Tibial nerve (tissue), 4 donors: ENCODE results near the gene PNMA1.

Source experiments
- CTCF ChIP-seq, 5 experiments: fragments of 200-600 bp in 3 of 5; fragments of 450-650 bp in 2 of 5; sonication (generic) in 3 of 5; IDR thresholded peaks; one replicate each; pipeline ENCODE4 v1.5.1; 2016 to 2019; ENCODE audit warnings: antibody characterized with exemption in 5 of 5, mild to moderate bottlenecking in 3 of 5, moderate library complexity in 2 of 5
- EP300 ChIP-seq, 2 donors: sonication (generic); formaldehyde crosslinking; IDR thresholded peaks; one replicate each; pipeline ENCODE4 v1.6.1; 2017; ENCODE audit warnings: antibody characterized with exemption in 2 of 2, mild to moderate bottlenecking in 1 of 2

DNA sequence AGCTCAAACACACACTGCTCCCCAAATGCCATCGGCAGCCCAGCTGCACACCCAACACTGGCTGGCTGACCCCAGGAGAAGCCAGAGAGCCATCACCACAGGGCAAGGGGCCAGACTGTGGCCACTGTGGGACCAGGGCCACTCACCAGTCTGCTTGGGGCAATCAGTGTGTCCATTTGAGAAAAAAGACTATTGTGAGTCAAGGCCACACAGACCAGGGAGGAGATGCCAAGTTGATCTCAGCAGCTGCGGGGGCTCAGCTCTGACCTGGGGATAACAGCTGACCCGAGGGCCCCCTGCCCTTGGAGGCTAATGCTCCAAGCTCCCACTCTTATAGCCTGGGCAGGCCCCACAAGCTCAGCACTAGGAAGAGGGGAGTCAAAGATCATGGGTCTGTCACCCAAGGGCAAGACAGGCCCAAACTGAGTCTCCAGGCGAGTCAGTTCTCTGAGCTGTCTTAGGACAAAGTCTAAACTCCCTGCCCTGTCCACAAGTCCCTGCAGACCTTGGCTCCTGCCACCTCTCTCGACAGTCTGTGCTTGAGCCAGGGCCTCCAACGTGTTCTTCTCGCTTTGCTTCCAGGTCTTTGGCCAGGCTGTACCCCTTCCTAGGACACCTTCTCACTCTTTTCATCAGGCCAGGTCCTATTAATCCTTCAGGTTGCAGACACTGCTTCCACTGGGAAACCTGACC lies 30.1 kb upstream of the PNMA1 start:
- TF ChIP-seq CTCF (IDR thresholded peaks at IDR 0.05) (no peak), EP300 (IDR thresholded peaks at IDR 0.05) (no peak)
